Mesothelial cell of epicardium (in vitro differentiated cells): ENCODE measurements around the gene UNC93A. TPM values are rescaled to one million over a fixed set of nuclear protein-coding genes. Genes with fewer than 3 reads are reported as not detected.
A peak's percentile ranks its signal among the peaks of the same experiment; 100 is the strongest.

Experiments used
- DNase-seq, 2 experiments: peaks; one replicate each; pipeline ENCODE4 v3.0.0; 2021; ENCODE audit warnings: low spot score in 2 of 2; ENCODE audit not compliant: unreplicated experiment in 2 of 2
- H3K27ac Mint-ChIP-seq: 2 replicates; pipeline ENCODE4 v1.8.0; 2021; ENCODE audit warnings: mixed read lengths
- H3K27me3 Mint-ChIP-seq: 2 replicates; pipeline ENCODE4 v1.8.0; 2021; ENCODE audit warnings: low read depth, mixed read lengths
- H3K36me3 Mint-ChIP-seq: 2 replicates; pipeline ENCODE4 v1.8.0; 2021; ENCODE audit warnings: mixed read lengths
- H3K4me1 Mint-ChIP-seq: 2 replicates; pipeline ENCODE4 v1.8.0; 2021; ENCODE audit warnings: mixed read lengths
- H3K4me3 Mint-ChIP-seq: 2 replicates; pipeline ENCODE4 v1.8.0; 2021; ENCODE audit warnings: mild to moderate bottlenecking, moderate library complexity, mixed read lengths
- H3K9me3 Mint-ChIP-seq: 2 replicates; pipeline ENCODE4 v1.8.0; 2021; ENCODE audit warnings: mixed read lengths
- total RNA-seq: library from RNA; stranded (reverse); gene quantifications from 3 replicates; pipeline ENCODE4 v1.2.1, GENCODE V29; 2021
- TF ChIP-seq, protein P1 (sequence below): fragments of 200-600 bp; sonication (generic); IDR thresholded peaks from one replicate; pipeline ENCODE4 v1.5.0; 2021; ENCODE audit warnings: antibody characterized with exemption; ENCODE audit not compliant: unreplicated experiment

UNC93A gene
- total RNA-seq, 1 donor from 2014 or later = not detected

DNA sequence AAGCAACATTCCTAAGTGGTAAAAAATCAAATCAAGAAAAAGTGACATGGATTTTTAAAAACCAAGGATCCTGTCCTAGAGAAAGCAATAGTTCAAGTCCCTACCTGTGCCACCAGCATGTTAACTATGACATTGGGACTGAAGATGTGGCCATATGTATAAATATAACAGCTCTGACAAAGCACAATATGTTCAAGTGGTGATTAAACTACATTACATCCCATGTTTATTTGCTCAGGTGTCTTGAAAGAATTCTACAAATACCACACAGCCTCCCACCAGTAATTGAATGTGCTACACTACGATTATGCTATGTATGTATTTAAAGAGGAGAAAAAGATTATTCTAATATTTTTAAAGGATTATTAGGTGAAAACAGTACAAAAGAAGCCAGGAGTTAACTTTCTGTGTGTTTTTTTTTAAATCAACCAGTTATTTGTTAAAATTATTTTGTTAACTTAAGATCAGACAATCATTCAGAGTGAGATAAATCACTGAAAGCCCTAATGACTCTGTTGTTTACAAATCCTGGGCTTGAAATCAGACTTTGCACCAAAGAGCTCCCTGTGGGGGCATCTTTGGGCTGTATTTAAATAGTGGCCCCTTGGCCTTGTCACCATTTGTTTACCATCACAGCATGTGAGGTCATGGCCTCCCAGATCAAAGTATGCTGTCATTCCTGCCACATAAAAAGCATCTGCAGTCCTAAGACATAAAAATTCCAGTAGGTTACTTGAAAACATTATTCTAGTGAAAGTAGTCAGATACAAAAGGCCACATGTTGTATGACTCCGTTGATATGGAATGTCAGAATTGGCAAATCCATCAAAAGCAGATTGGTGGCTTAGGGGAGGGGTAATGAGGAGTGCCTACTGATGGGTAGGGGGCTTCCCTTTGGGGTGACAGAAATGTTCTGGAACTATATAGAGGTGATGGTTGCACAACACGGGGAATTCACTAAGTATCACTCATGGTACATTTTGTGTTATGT is 50.8 kb downstream of the UNC93A start:
- TF ChIP-seq, protein P1, sequence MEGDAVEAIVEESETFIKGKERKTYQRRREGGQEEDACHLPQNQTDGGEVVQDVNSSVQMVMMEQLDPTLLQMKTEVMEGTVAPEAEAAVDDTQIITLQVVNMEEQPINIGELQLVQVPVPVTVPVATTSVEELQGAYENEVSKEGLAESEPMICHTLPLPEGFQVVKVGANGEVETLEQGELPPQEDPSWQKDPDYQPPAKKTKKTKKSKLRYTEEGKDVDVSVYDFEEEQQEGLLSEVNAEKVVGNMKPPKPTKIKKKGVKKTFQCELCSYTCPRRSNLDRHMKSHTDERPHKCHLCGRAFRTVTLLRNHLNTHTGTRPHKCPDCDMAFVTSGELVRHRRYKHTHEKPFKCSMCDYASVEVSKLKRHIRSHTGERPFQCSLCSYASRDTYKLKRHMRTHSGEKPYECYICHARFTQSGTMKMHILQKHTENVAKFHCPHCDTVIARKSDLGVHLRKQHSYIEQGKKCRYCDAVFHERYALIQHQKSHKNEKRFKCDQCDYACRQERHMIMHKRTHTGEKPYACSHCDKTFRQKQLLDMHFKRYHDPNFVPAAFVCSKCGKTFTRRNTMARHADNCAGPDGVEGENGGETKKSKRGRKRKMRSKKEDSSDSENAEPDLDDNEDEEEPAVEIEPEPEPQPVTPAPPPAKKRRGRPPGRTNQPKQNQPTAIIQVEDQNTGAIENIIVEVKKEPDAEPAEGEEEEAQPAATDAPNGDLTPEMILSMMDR = no peak
- Mint-ChIP-seq H3K27me3 (peaks cover 4% of the 10 kb centered on the region), H3K4me1 (peaks cover 4% of the 10 kb centered on the region), H3K36me3 (no peaks in the 10 kb centered on the region), H3K9me3 (peaks cover 4% of the 10 kb centered on the region), H3K4me3 (no peak overlapping the region), H3K27ac (peak overlapping the region; percentile 10)
- no peak for DNase-seq

DNA sequence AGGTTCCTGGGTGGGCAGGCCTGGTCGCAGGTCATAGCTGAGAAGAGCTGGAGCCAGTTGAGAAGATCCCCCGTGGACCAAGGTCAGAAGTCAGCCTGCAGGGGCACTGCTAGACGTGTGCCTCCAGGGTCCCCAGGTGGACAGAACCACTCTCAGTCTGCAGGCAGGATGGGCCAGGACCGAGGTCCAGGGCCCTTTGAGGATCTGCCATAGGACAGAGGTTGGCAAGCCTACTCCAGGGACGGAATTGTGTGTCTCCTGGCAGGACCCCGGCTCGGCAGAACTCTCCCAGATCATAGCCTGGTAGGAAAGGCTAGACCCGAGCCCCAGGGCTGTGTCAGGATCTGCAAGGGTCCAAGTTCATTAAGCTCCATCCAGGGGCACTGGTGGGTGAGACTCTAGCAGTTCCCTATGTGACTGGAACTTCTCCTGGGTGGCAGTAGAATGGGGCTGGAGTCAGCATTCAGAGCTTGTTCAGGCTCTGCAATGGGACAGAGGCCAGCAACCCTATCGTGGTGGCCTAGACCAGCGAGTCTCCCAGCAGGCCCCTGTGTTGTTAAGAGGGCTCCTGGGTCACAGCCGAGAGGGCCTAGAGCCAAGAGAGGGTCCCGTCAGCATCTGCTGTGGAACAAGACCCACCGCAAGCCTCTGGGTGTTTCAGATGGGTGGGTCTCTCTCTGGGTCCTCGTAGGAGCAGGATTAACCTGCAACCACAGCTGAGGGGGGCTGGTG is 51.9 kb downstream of the UNC93A start:
- no peak for DNase-seq
- TF ChIP-seq, protein P1 = no peak
- Mint-ChIP-seq H3K9me3 (peaks cover 4% of the 10 kb centered on the region), H3K36me3 (no peaks in the 10 kb centered on the region), H3K27ac (no peak overlapping the region), H3K4me3 (no peak overlapping the region), H3K4me1 (peaks cover 4% of the 10 kb centered on the region), H3K27me3 (peaks cover 8% of the 10 kb centered on the region)

DNA sequence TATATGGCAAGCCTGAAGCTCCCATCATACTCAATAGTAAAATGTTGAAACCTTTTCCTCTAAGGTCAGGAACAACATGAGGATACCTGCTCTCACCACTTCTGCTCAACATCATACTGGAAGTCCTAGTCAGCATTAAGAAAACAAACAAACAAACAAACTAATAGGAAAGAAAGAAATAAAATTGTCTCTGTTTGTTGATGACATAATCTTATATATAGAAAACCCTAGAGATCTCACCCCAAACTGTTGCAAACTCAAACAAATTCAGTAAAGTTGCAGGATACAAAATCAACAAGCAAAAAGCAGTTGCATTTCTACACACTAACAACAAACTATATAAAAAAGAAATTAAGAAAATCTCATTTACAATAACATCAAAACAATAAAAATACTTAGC is 54.2 kb downstream of the UNC93A start:
- TF ChIP-seq, protein P1 = no peak
- no peak for DNase-seq
- Mint-ChIP-seq H3K9me3 (no peaks in the 10 kb centered on the region), H3K36me3 (no peaks in the 10 kb centered on the region), H3K4me1 (peaks cover 10% of the 10 kb centered on the region), H3K4me3 (no peak overlapping the region), H3K27me3 (peaks cover 25% of the 10 kb centered on the region), H3K27ac (no peak overlapping the region)

DNA sequence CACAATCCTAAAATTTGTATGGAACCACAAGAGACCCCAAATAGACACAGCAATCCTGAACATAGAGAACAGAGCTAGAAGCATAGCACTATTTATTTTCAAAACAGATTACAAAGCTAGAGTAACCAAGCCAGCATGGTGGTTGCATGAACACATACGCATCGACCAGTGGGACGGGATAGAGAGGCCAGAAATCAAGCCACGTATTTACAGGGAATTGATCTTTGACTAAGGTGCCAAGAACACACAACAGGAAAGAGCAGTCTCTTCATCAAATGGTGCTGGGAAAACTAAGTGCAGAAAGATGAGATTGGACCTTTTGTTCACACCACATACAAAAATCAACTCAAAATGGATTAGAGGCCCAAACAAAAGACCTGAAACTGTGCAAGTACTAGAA is 54.8 kb downstream of the UNC93A start:
- Mint-ChIP-seq H3K27me3 (peaks cover 29% of the 10 kb centered on the region), H3K4me1 (peaks cover 13% of the 10 kb centered on the region), H3K9me3 (no peaks in the 10 kb centered on the region), H3K36me3 (no peaks in the 10 kb centered on the region), H3K27ac (no peak overlapping the region), H3K4me3 (no peak overlapping the region)
- TF ChIP-seq, protein P1 = no peak
- no peak for DNase-seq

DNA sequence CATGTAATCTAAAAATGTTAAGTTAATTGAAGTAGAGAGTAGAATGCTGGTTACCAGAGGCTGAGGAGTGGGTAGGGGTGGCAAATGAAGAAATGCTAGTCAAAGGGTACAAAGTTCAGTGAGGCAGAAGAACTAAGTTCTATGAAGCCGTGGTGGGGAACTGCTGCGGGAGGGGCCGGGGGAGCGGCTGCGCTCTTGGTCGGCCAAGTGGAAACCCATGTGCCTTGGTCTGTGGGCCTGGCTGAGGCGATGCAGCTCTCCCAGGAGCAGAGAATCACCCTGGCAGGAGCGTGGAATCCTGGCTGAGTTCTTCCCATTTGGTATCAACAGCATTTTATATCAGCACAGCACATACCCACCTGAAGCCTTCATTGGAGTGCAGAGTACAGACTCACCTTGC is 56.1 kb downstream of the UNC93A start:
- H3K4me1 Mint-ChIP-seq = peaks cover 14% of the 10 kb centered on the region
- TF ChIP-seq, protein P1 = no peak
- DNase-seq = no peak
- H3K4me3 Mint-ChIP-seq = no peak overlapping the region
- no peaks in the 10 kb centered on the region for H3K36me3 Mint-ChIP-seq
- H3K9me3 Mint-ChIP-seq = no peaks in the 10 kb centered on the region
- H3K27ac Mint-ChIP-seq = no peak overlapping the region
- peaks cover 31% of the 10 kb centered on the region for H3K27me3 Mint-ChIP-seq
